HEK293T (cell line): Measurements from ENCODE around the gene HTR3E.

Source experiments
- CTCF ChIA-PET: fragments of 350-600 bp; formaldehyde crosslinking; extraction: SDS; loops from one replicate; lab custom pipeline; 2021; ENCODE audit warnings: antibody characterized with exemption, inconsistent platforms; lab: Yijun Ruan, JAX
- POLR2A ChIA-PET: fragments of 350-600 bp; formaldehyde crosslinking; extraction: SDS; loops from one replicate; lab custom pipeline; 2020; ENCODE audit warnings: antibody characterized with exemption, inconsistent platforms; lab: Yijun Ruan, JAX
- DNase-seq: peaks from one replicate; pipeline ENCODE4 v3.0.0; 2012; ENCODE audit warnings: mixed read lengths; ENCODE audit errors: extremely low spot score
- ARNT ChIP-seq: fragments of 450-650 bp; IDR thresholded peaks from 2 replicates; pipeline ENCODE4 v1.6.1; 2017; ENCODE audit warnings: mild to moderate bottlenecking
- BHLHE40 ChIP-seq: fragments of 450-650 bp; IDR thresholded peaks from 2 replicates; pipeline ENCODE4 v1.6.1; 2016; ENCODE audit warnings: mild to moderate bottlenecking, moderate library complexity, borderline replicate concordance
- CTBP1 ChIP-seq: fragments of 450-650 bp; IDR thresholded peaks from 2 replicates; pipeline ENCODE4 v1.6.1; 2016; ENCODE audit warnings: borderline replicate concordance
- ELF4 ChIP-seq: fragments of 450-650 bp; IDR thresholded peaks from 2 replicates; pipeline ENCODE4 v1.6.1; 2017; ENCODE audit warnings: antibody characterized with exemption
- FOXA1 ChIP-seq: fragments of 450-650 bp; IDR thresholded peaks from 2 replicates; pipeline ENCODE4 v1.6.1; 2016; ENCODE audit warnings: mild to moderate bottlenecking
- FOXK2 ChIP-seq: fragments of 450-650 bp; IDR thresholded peaks from 2 replicates; pipeline ENCODE4 v1.6.1; 2016; ENCODE audit warnings: mild to moderate bottlenecking
- FOXM1 ChIP-seq: fragments of 450-650 bp; IDR thresholded peaks from 2 replicates; pipeline ENCODE4 v1.6.1; 2017; ENCODE audit warnings: mild to moderate bottlenecking, borderline replicate concordance
- HDGF ChIP-seq: fragments of 450-650 bp; IDR thresholded peaks from 2 replicates; pipeline ENCODE4 v1.6.1; 2017; ENCODE audit warnings: antibody characterized with exemption, borderline replicate concordance
- L3MBTL2 ChIP-seq: fragments of 450-650 bp; conservative IDR thresholded peaks from 2 replicates; pipeline ENCODE4 v1.6.1; 2016; ENCODE audit warnings: mild to moderate bottlenecking
- LEF1 ChIP-seq: fragments of 450-650 bp; IDR thresholded peaks from 2 replicates; pipeline ENCODE4 v1.6.1; 2017; ENCODE audit warnings: mild to moderate bottlenecking, borderline replicate concordance
- NFRKB ChIP-seq: fragments of 450-650 bp; IDR thresholded peaks from 2 replicates; pipeline ENCODE4 v1.6.1; 2016; ENCODE audit warnings: mild to moderate bottlenecking, moderate library complexity
- PKNOX1 ChIP-seq: fragments of 450-650 bp; IDR thresholded peaks from 2 replicates; pipeline ENCODE4 v1.6.1; 2016
- SP1 ChIP-seq: fragments of 450-650 bp; IDR thresholded peaks from 2 replicates; pipeline ENCODE4 v1.6.1; 2017
- SUZ12 ChIP-seq: fragments of 450-650 bp; IDR thresholded peaks from 2 replicates; pipeline ENCODE4 v1.6.1; 2016; ENCODE audit warnings: mild to moderate bottlenecking
- TARDBP ChIP-seq: fragments of 450-650 bp; IDR thresholded peaks from 2 replicates; pipeline ENCODE4 v1.6.1; 2016
- ZNF384 ChIP-seq: fragments of 450-650 bp; IDR thresholded peaks from 2 replicates; pipeline ENCODE4 v1.6.1; 2016

The HTR3E gene

GRCh38 chr3:184081116-184081830 is 15.6 kb upstream of the HTR3E start:
- CTCF ChIA-PET, result no interaction called here
- DNase-seq, result no peak
- no peak for TF ChIP-seq ZNF384
- no peak for TF ChIP-seq CTBP1
- TF ChIP-seq ARNT, result no peak
- TF ChIP-seq BHLHE40, result no peak
- no peak for TF ChIP-seq SP1
- TF ChIP-seq FOXA1, result no peak
- TF ChIP-seq FOXM1, result no peak
- TF ChIP-seq FOXK2, result no peak
- POLR2A ChIA-PET, result no interaction called here

DNA sequence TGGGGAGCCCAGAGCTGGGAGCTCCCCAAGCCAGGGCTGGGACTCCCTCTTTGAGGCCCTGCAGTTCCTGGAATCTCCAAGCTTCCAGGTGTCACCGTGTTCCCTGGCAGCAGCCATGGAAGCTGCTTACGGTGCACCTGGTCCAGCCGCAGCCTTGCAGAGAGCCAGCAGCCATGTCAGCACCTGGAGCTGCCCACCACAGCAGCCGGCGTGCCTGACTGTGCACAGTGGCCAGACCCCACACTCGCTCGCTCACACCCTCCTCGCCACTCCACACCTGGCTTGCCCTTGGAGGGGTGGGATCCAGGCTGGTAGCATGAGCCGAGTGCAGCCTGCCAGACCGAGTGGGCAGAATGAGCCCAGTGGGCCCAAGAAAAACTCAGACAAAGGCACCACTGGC is 14.8 kb upstream of the HTR3E start:
- no peak for DNase-seq
- ChIA-PET POLR2A (no interaction called here), CTCF (no interaction called here)
- TF ChIP-seq SUZ12 (no peak), NFRKB (no peak), ARNT (no peak), SP1 (no peak), FOXK2 (no peak), PKNOX1 (no peak), HDGF (no peak), ELF4 (no peak), LEF1 (no peak), L3MBTL2 (no peak), BHLHE40 (no peak), ZNF384 (no peak), FOXA1 (no peak), TARDBP (no peak), FOXM1 (no peak), CTBP1 (no peak)

DNA sequence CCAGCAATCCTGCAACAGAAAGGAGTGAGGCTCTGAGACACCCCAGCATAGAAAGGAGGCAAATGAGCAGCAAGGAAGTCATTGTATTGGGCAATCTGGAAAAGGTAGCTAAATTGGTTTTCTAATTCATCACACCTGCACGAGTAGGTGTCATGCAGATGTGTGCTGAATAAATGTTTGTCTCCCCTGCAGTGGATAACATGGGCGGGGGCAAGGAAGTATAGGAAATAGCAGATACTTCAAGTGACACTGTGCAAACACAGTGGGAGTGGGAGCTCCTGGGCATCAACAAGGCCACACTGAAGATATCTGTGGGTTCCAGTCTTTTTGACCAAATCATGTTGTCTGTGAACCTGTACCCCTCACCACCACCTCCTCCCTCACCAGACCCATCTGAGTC is 14.4 kb upstream of the HTR3E start:
- CTCF ChIA-PET, result no interaction called here
- POLR2A ChIA-PET, result no interaction called here
- TF ChIP-seq FOXA1 (no peak), TARDBP (no peak), FOXM1 (no peak), NFRKB (no peak), L3MBTL2 (no peak), SUZ12 (no peak), ZNF384 (no peak), FOXK2 (no peak), HDGF (no peak), ELF4 (no peak), ARNT (no peak), PKNOX1 (no peak)
- DNase-seq, result no peak

DNA sequence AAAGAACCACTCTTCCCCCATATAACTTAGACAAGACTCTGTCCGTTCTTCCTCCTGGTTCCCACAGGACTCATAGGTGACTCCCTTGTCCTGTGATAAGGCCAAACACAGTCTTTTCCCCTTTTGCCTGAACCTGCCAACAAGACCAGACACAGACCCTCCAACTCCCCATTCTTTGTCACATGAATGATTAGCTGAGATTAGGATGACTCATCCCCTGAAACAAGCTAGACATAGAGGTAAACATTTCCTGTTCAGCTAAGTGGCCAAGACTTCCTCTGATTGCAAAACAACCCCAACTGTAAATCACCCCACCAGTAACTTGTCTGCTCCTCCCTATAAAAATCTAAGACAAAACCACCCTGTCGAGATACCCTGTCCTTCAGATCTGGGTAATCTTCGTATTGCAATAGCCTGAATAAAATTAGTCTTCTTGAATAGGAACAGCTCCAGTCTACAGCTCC is 11.4 kb upstream of the HTR3E start:
- ChIA-PET POLR2A (no interaction called here), CTCF (no interaction called here)
- DNase-seq, result no peak
- TF ChIP-seq FOXM1 (no peak), ARNT (no peak), LEF1 (no peak), FOXK2 (no peak), ZNF384 (no peak), CTBP1 (no peak), PKNOX1 (no peak), ELF4 (no peak), L3MBTL2 (no peak), HDGF (no peak)

DNA sequence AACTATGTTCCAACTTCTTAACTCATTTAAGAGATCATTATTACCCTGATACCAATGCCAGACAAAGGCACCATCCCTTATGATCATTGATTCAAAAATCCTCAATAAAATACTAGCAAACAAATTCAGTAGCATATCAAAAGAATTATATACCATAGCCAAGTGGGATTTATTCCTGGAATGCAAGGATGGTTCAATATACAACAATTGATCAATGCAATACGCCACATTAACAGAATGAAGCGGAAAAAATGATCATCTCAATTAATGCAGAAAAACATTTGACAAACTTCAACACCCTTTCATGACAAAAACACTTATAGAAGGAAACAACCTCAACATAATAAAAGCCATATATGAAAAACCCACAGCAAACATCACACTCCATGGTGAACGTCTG is 4.7 kb upstream of the HTR3E start:
- no peak for DNase-seq
- CTCF ChIA-PET, result no interaction called here
- POLR2A ChIA-PET, result no interaction called here
- TF ChIP-seq PKNOX1 (no peak), SUZ12 (no peak), NFRKB (no peak), BHLHE40 (no peak), FOXA1 (no peak), TARDBP (no peak), L3MBTL2 (no peak), HDGF (no peak), ARNT (no peak), SP1 (no peak), ZNF384 (no peak), ELF4 (no peak), FOXK2 (no peak)

- CTCF ChIA-PET, result no interaction called here
- no peak for DNase-seq
- TF ChIP-seq SP1 (no peak), SUZ12 (no peak), PKNOX1 (no peak), NFRKB (no peak), L3MBTL2 (no peak), LEF1 (no peak), HDGF (no peak)
- POLR2A ChIA-PET, result no interaction called here
Measured at GRCh38 chr3:184097556-184097955, 692 bp downstream of the HTR3E start.
